HG03439 (cell line): Measurements from ENCODE around the gene TMEM30A.

Experiments used
- ATAC-seq: cut with Tn5 transposase; IDR thresholded peaks from one replicate; pipeline ENCODE4 v1.9.1; 2021; ENCODE audit warnings: mild to moderate bottlenecking, moderate library complexity; ENCODE audit not compliant: unreplicated experiment

Gene TMEM30A

DNA sequence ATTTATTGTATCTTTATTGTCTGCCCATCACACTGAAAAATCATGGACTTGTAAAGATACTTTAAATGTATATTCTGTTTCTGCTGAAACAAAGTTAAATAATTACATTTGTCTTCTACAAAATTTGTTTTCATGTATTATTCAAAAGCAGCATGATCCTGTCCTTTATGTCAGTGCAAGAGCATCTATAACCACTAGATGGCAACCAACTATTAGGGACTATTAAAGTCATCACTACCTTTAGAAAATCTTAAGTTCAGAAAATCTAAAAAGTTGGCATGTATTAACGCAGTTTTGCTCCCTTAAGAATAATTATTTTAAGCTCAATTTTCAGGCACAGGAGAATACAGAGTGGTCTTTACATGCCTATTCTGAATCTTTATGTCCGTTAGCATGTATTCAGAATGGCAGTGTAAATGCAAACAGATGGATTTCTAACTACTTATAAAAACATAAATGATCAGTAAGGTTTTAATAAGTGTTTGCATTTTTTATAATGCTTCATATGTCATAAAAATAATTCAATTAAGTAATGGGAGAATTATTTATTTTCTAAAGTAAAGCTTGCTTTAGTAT lies 17.8 kb downstream of the TMEM30A start:
- peak; percentile 73 for ATAC-seq

DNA sequence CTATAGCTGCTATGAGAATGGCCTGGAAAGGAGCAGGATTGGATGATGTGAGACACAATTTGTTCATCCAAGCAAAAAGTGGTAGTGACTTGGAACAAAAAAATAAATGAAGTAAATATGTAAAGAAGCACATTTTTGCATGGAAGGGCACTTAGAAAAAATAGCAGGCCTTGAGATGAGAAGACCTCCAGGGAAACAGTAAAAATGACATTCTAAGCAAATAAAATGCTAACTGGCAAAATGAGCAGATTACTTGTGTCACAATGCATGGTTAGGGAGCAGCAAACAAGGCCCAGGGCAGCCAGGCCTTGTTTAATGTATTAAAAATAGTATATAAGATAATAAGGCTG lies 21.2 kb downstream of the TMEM30A start:
- no peak for ATAC-seq

DNA sequence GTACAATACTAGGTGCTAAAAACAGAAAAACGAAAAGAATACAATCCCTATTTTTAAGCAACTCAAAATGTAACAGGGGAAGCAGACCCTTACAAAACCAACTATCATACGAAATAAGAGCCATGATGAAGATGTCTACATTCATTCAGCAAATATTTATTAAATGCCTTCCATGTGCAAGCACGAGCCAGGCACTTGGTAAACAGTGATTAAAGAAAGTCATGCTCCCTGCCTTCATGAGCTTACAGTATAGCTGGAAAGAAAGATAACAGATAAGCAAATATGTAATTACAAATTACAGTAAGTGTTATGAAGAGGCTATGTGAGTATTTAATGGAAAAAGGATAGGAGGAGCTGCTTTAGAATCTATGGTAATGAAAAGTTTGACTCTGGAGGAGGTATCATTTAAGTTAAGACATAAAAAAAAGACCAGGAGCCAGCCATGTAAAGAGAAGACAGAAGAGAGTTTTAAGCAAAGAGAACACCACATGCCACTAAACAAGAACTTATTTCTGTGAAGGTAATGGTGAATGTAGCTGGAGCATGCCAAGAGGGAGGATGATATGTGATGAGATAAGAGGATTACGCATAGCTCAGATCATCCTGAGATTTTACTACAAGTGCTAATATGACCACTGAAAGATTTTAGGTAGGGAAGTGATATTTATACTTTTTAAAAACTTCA lies 21.7 kb downstream of the TMEM30A start:
- ATAC-seq: no peak

DNA sequence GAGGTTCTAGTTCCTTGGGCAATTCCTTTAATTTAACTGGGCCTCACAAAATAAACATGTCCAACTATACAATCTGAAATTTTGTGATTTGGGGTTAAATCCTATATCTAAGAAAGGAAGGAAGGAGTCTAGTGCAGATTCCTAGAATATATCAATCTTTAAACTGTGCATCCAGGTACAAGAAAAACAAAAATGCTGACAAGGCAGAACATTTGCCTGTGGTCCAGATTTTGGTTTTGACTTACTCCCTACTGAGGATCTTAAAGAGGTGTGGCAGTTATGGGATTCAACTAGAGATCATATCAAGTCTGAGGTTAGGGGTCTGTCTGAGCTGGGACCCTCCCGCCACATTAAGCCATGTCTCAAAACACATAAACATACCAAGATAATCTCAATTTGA lies 23.3 kb downstream of the TMEM30A start:
- no peak for ATAC-seq

DNA sequence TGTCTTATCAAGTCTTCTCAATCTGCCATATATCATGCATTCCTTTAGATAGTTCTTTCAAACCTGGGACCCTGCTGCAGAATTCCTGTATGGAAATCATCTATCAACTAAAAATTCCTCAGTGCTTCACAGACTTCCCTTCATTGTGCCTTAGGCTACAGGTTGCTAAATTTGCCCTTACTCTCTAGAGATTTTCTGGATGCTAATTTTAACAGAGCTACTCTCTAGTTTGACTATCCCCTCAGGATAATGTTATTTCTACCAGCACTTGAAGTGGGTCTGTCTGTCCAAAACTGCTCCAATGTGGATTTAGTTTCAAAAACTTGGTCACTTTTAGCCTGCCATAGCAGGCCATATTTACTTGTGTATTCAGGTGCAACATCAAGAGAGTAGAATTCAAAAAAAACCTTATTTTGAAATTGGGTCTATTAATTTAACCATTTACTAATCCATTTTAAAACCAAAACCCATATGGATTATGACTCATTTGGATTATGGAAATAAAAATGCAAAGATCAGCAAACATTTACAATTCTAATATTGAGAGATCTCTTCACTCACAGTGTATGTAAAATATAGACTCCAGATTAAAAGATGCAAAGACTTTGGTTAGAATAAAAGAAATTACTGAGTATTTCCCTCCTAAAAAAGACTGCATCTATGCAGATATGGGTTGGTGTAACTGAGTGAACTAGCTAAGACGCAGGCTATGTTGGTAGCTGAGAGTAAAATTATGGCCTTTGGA lies 27.1 kb downstream of the TMEM30A start:
- no peak for ATAC-seq

DNA sequence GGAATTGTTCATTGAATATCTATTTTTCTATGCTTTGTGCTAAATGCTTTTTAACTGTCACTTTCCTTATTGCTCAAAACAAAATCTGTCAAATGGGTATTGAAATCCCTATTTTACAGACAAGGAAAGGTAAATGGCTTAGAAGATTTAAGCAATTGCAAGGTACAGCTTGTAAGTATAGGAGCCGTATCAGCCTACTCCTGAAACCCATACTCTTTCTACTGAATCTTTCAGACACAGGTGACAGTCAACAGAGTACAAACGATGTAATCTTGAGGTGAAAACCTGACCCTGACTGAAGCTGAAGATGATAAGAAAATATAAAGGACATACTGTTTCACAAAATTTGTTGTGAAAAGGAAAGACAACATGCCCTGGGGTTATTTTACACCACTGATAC lies 34.0 kb downstream of the TMEM30A start:
- ATAC-seq: no peak

DNA sequence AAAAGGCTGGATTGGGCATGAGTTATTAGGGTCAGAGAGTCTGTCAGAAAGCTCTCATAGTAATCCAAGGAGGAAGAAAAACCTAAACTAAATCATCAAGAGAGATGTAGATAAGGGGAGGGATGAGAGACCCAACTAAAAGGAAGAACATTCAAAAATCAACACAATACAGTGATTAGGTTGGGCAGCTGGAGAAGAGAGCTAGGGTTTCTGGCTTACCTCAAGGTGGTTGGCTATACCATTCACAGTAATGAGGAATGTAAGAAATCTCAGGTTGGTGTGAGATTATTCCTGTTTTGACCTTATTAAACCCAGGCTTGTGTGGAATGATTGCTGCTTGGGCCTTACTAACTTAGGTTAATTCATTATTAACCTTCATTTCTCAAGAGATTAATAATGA lies 34.8 kb downstream of the TMEM30A start:
- ATAC-seq: no peak

DNA sequence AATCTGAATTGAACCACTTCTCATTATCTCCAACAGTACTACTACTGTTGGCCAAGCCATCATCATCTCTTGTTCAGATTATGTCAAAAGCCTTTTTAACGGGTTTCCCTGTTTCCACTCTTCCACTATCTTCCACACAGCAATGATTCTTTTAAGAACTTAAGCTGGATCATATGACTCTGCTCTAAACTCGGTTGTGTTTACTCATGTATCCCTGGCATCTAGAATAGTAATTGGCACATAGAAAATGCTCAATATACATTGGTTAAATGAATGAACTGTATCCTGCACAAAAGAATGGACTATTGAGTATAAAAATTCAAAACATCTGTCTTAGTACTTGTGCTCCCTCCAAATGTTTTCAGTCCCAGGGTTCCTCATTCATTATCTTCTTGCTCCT lies 38.2 kb downstream of the TMEM30A start:
- ATAC-seq: no peak

DNA sequence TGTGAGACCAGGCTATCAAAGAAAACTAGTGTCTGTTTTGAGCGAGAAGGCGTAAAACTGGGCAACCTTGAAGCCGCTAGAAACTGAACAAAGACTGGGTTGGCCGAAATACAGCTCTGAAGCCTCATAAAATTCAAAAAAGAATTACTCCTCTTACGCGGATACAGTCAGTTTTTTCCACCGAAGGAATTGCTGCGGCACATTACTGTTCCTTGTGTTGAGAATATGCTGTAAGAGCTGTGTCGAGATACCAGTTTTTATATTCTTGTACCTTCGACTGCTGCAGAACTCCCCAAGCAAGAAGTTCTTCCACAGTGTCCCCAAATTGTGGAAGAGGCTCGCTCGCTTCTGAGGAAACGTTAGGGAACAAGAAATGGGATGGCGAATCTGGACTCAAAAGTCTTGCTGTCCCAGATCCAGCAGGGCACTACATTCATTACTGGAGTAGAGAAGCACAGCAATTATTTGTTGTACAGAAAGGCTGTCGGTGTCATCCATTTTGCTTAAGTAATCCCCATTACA lies 40.5 kb downstream of the TMEM30A start:
- ATAC-seq: no peak

DNA sequence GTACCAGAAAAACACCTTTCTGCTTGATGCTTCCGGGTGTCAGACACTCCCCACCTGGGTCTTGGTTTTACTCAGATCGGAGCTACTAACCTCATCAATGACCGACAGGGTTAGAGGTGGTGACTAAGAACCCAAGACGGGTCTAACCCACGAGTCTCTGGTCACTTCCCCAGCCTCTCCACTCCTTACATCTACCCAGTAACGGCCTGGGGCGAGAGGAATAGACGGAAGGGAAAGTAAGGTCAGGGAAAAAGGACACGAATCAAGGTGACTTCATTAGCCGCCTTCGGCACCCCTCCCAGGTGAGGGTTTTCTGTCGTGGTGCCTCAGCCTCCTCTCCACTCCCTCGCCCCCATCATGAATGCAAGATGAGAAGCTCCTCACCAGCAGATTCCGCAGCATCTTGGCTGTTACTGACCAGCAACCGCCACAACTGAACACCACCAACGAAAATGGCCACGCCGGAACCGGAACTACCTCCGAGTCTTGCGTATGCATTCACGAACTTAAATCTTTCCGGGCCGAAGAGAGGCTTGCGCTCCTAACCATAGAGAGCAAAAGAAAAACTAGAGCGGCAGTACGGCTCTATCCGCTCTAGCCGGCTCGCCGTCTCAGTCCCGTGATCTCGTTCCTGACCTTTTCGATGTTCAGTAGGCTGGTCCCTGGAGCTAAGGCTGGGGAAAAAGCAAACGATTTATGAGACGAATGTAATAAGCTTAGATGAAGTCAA lies 41.1 kb downstream of the TMEM30A start, which contains the start of gene COX7A2:
TSS of gene COX7A2 (minus strand) at position 469 of the 730 bp plus-strand sequence. CDS start at position 402, 67 bp downstream.
- ATAC-seq: peak; percentile 96

DNA sequence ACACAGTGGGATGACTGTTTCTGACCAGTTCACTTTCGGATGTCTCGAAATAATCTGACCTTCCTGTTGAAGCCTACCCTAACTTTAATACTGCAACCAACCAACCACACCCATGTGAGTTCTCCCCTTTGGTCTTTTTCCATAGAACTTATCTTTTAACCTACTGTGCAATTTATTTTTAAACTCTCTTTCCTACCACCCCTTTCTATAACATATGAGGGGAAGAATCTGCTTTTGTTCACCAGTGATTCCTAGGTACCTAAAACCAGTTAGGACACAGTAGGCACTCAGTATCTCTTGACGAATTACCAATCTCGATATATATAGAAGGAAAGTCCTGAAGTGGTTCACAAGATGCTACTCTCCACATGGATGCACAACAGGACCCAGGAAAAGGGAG lies 48.0 kb downstream of the TMEM30A start:
- ATAC-seq: no peak

DNA sequence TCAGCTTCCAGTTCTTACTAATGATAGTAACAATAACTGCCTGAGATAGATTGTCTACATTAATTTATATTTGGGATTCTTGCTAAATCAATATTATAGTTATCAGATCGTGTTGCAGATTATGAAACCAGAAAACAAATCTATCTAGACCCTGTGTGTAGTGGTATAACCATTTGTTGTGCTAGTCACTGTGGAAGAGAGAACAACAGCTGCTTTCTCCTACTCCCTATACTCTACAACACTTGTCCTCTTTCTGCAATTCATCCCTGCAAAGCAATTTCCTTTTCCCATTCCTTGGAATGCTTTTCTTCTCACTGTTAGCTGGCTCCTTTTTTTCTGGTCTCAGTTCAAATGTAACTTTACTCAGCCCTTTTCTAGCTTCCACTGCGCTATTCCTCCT lies 49.3 kb downstream of the TMEM30A start:
- ATAC-seq: no peak

DNA sequence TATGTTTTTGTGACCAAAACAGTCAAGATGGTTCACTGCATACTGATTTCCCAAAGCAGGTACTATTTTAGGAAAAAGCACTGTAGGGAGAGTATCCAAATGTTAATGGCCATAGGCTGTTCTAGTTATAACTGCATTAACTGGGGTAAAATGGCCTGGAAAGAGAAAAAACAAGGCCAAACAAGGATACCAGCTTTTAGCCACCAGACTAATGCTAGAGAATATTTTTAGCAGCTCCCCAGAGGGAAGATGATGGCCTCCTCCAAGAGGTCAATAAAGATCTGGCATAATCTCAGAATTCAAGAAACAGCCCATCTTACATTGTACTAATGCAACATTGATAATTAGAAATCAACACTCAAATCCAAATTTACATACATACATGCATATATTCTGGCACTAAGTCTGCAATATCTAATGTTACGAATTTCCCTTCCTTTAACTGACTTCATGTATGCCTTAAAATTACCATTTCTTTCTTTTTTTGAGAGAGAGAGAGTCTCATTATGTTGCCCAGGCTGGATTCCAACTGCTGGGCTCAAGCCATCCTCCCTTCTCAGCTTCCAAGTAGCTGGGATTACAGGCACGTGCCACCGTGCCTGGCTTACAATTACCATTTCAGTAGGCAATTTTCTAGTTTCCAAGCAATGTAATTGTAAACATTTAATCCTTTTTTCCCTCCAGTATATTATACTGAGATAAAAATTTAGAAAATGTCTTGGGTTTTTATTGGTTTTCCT lies 50.3 kb downstream of the TMEM30A start:
- ATAC-seq: no peak

DNA sequence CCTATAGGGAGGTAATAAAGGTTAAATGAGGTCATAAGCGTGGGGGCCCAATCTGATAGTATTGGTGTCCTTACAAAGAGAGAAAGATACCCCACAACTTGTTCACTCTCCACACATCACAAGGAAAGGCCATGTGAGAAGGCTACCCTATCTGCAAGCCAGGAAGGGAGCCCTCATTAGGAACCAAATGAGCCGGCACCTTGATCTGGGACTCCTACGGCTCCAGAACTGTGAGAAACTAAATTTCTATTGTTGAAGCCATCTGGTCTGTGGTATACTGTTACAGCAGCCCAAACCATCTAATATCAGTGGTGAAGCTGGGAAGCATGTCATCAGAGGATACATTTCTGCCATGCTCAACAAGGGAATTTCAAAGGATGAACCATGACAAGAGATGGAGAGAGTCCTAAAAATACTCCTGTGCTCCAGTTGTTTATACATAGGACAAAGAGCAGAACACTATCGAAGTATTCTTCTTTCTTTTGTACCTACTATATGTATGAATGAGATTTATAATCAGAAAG lies 51.4 kb downstream of the TMEM30A start:
- no peak for ATAC-seq

DNA sequence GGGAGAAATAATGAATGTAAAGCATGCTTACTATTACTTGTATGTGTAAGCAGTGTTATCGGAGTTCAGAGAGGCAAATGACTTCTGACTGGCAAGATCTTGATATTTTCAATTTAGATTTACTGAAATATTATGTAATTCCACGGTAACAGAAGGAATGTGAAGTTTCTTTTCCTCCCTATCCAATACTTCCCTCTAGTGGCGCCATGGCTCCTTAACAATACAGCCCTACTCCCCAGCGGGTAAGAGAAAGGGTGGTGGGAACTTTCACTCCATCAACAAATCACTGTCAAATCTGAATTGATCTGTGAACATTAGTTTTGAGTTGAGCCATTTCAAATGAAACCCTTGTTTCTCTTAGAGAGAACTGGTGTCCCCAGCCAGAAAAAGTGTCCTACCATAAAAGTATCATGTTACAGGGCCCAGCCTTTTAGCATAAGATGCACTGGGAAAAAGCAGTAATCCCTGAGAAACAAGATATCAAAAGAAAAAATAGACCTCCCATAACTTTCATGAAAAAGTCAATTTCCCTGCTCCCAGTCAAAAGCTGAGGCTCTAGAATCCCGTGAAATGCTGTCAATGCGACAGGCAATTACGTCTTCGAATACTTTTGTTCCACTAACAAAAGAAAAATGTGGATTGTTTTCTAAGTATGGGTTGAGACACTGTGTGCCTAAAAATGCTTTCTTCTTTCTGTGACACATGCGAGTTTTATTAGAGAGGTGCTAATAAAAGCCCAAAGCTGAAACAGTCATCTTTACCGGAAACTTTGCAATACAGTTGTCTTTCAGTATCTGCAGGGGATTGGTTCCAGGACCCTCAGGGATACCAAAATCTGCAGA lies 53.9 kb downstream of the TMEM30A start:
- no peak for ATAC-seq

DNA sequence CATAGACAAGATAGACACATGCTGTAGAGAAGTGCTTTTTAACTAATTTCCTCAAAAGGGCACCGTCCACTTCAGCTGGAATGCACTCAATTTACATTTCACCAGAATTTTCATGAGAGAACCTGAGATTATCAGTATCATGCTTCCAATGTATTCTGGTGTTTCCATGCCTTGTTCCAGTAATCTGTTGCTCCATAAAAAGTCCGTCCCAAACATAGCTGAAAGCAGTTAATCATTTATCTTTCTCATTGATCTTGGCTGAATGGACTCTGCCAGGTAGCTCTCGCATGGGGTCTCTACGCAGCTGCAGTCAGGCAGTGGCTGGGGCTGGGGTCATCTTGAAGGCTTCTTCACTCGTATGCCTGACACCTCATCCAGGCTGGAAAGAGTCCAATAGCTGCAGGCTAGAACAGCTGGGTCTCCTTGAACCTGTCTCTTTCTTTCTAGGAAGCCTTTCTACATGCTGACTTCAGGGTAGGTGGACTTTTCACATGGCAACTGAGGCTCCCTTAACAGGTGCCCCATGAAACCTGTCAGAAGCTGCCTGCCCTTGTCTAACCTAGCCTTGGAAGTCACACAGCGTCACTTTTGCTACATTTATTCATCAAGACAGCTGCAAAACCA lies 60.2 kb downstream of the TMEM30A start:
- no peak for ATAC-seq

DNA sequence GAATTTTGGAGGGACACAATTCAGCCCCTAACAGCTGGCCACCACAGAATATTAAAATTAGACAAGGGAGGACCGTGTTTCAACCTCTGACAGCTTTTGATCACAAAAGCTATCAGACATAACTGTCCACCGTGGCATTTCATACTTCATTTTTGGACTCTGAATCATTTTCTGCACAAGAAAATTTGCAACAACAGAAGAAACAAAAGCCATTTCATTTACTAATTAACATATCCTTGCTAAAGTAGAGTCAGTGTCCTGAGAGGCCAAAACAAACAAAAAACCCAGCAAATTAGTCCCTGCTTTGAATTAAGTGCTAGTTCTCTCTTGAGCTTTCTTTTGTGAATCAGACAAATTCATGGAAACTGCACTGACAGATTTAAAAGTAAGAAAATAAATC lies 61.2 kb downstream of the TMEM30A start:
- no peak for ATAC-seq

DNA sequence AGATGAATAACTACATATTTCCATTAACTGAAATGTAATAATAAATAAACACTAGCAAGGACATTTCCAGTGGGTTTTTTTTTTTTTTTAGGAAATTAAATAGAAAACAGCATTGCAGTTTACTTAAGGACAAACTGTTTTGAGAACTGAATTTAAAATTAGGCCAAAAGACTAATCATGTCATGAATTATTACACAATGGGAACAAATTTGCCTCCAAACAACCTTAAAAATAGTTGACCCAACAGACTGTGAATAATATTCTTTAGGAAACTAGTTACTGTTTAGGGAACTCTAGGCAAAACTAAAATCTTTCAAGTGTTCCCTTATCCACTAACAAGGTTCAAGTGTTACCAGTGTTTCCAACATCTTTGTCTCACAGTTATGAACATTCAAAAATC lies 62.3 kb downstream of the TMEM30A start:
- no peak for ATAC-seq

DNA sequence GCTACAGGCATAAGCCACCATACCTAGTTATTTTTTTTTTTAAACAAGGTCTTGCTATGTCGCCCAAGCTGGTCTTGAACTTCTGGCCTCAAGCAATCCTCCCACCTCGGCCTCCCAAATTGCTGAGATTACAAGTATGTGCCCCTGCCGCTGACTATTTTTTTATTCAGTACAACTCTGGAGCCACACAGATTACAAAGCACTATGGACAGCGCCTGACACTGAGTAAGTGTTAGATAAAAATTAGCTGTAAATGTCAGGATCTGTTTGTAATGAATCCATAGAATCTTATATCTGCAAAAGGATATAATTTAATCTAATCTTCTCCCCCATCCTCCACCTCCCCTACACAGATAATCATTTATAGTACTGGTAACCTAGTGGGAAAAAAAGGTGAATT lies 63.5 kb downstream of the TMEM30A start:
- no peak for ATAC-seq
